Heart left ventricle (tissue), 13 donors: ENCODE data around the gene MIPOL1.
"Not testable (repeated sequence)": the region's sequence is repeated elsewhere in the genome, so short reads cannot be mapped to it uniquely, and the experiment has no call there.

Source experiments
- CTCF ChIP-seq, 12 donors: fragments of 200-600 bp; sonication (generic) in 4 of 12; IDR thresholded peaks; one replicate each; pipeline versions ENCODE4 v1.5.0 to v1.8.0; 2018 to 2022; ENCODE audit warnings: antibody characterized with exemption in 12 of 12, mild to moderate bottlenecking in 5 of 12
- POLR2A ChIP-seq, 2 donors: fragments of 450-650 bp; IDR thresholded peaks; one replicate each; pipeline ENCODE4 v1.6.1; 2017; ENCODE audit warnings: antibody characterized with exemption in 2 of 2, mild to moderate bottlenecking in 2 of 2, moderate library complexity in 2 of 2
- donor health status: ischemic (EF 13 %, LVEDD 7.1; RV severe dilation, severe dysfunction).
- donor health status: DM: no; HTN: yes; CAD: no.
- donor health status: DM: no; HTN: no; CAD: no.
- donor health status: ischemic (EF 25% LVEDD 6.9; RV normal size, moderate dysfunction).
- donor health status: ischemic (EF 25% LVEDD 5.7; RV mildly dilated, moderate dysfunction).
- donor health status: ischemic (EF 35%, LVEDD 5.7; RV mildly dilated, moderate dysfunction).
- donor health status: nonischemic (EF 11% LVEDD 7.7; RV severe dilation, severe dysfunction).
- donor health status: DM: yes; HTN: yes; CAD: no.
- donor health status: PGD.
- donor health status: ischemic (EF 29% LVEDD 5.4; RV normal size, mild dysfunction).
- donor health status: nonischemic (EF 23%, LVEDD 6.1; RV moderate dilation, normal function).

- TF ChIP-seq POLR2A, CTCF (IDR thresholded peaks at IDR 0.05): not testable (repeated sequence)
Observed at GRCh38 chr14:37184520-37184919, 13.2 kb upstream of the MIPOL1 start.
